ENCODE data around the gene NDUFA9. TPM values are rescaled to one million over a fixed set of nuclear protein-coding genes. Genes with fewer than 3 reads are reported as not detected.

NDUFA9 gene
- total RNA-seq (10 to 100 TPM; 47.9 to 56.3 TPM), polyA plus RNA-seq (10 to 100 TPM; 18.0 to 43.0 TPM)
- long read RNA-seq, donor 1, full-length matches to known transcripts: 124 of 127 reads
- long read RNA-seq, donor 1, partial matches to known transcripts: 2 of 127 reads
- long read RNA-seq, donor 1, other reads (novel, unspliced or antisense): 1 of 127 reads
- long read RNA-seq, donor 2, full-length matches to known transcripts: 11 of 11 reads
- long read RNA-seq, donor 2, partial matches to known transcripts: 0 of 11 reads
- long read RNA-seq, donor 2, other reads (novel, unspliced or antisense): 0 of 11 reads

GRCh38 chr12:4648501-4649357, at the start of gene NDUFA9, which contains the start of gene AKAP3:
NDUFA9 (plus strand) TSS chr12:4649114; CDS start chr12:4649127, 13 bp downstream.
AKAP3 (minus strand) TSS chr12:4649051; CDS start chr12:4638196, 10,855 bp downstream.
- Histone ChIP-seq H3K4me3 (ENCODE audit: low read length in 2 of 2) (peak within 1 kb of the TSS; percentile 83 to 98), H3K27me3 (ENCODE audit: control insufficient read depth in 1 of 2, insufficient read depth in 2 of 2, low read length in 1 of 2) (no peaks in the 10 kb centered on the region), H3K9me3 (ENCODE audit: control insufficient read depth, low read length) (no peaks in the 10 kb centered on the region), H3K36me3 (ENCODE audit: control insufficient read depth in 1 of 2, insufficient read depth in 2 of 2, low read length in 1 of 2) (no peaks in the 10 kb centered on the region), H3K4me1 (ENCODE audit: control insufficient read depth in 1 of 2, insufficient read depth in 2 of 2, low read length in 2 of 2) (peaks cover 0 to 8% of the 10 kb centered on the region in 2 donors), H3K27ac (ENCODE audit: low read depth in 1 of 2, low read length in 2 of 2) (peak within 1 kb of the TSS; percentile 6 to 67)
- ATAC-seq (ENCODE audit: low FRiP score): peak; percentile 95
- peak; percentile 82 to 90 for DNase-seq
- intact Hi-C loops (cut with DNase I): no loop called here
- 0% methylated on average over 39 of the region's 39 CpGs for WGBS, 2 donors

- no peaks in the 10 kb centered on the region for H3K9me3 ChIP-seq (ENCODE audit: control insufficient read depth, low read length)
- ATAC-seq (ENCODE audit: low FRiP score) (no peak), DNase-seq (no peak)
- H3K27ac ChIP-seq (ENCODE audit: low read depth in 1 of 2, low read length in 2 of 2): no peak overlapping the region
- H3K4me1 ChIP-seq (ENCODE audit: control insufficient read depth in 1 of 2, insufficient read depth in 2 of 2, low read length in 2 of 2): no peaks in the 10 kb centered on the region
- no peak overlapping the region for H3K4me3 ChIP-seq (ENCODE audit: low read length in 2 of 2)
- 60 to 65% methylated on average over 7 of the region's 7 CpGs for WGBS, 2 donors
- intact Hi-C loops (cut with DNase I): loop anchor here (10.0 kb wide), 1 partner anchor 151 kb away; no protein-coding TSS in a partner anchor
- no peaks in the 10 kb centered on the region for H3K27me3 ChIP-seq (ENCODE audit: control insufficient read depth in 1 of 2, insufficient read depth in 2 of 2, low read length in 1 of 2)
- no peaks in the 10 kb centered on the region for H3K36me3 ChIP-seq (ENCODE audit: control insufficient read depth in 1 of 2, insufficient read depth in 2 of 2, low read length in 1 of 2)
Observed at GRCh38 chr12:4603421-4603820, 45.5 kb upstream of the NDUFA9 start.

GRCh38 chr12:4603946-4604345, 45.0 kb upstream of the NDUFA9 start:
- H3K36me3 ChIP-seq (ENCODE audit: control insufficient read depth in 1 of 2, insufficient read depth in 2 of 2, low read length in 1 of 2): no peaks in the 10 kb centered on the region
- 9 to 11% methylated on average over 1 of the region's 1 CpG for WGBS, 2 donors
- intact Hi-C loops (cut with DNase I): loop anchor here (10.0 kb wide), 1 partner anchor 151 kb away; no protein-coding TSS in a partner anchor
- no peak overlapping the region for H3K27ac ChIP-seq (ENCODE audit: low read depth in 1 of 2, low read length in 2 of 2)
- no peaks in the 10 kb centered on the region for H3K4me1 ChIP-seq (ENCODE audit: control insufficient read depth in 1 of 2, insufficient read depth in 2 of 2, low read length in 2 of 2)
- H3K4me3 ChIP-seq (ENCODE audit: low read length in 2 of 2): no peak overlapping the region
- no peaks in the 10 kb centered on the region for H3K27me3 ChIP-seq (ENCODE audit: control insufficient read depth in 1 of 2, insufficient read depth in 2 of 2, low read length in 1 of 2)
- no peaks in the 10 kb centered on the region for H3K9me3 ChIP-seq (ENCODE audit: control insufficient read depth, low read length)
- DNase-seq (no peak), ATAC-seq (ENCODE audit: low FRiP score) (no peak)

- no peaks in the 10 kb centered on the region for H3K4me1 ChIP-seq (ENCODE audit: control insufficient read depth in 1 of 2, insufficient read depth in 2 of 2, low read length in 2 of 2)
- DNase-seq (peak; percentile 84 to 89), ATAC-seq (ENCODE audit: low FRiP score) (peak; percentile 95)
- 0 to 1% methylated on average over 25 of the region's 25 CpGs for WGBS, 2 donors
- no peaks in the 10 kb centered on the region for H3K9me3 ChIP-seq (ENCODE audit: control insufficient read depth, low read length)
- peak overlapping the region in 1 of 2 donors; percentile 26 for H3K27ac ChIP-seq (ENCODE audit: low read depth in 1 of 2, low read length in 2 of 2)
- no peaks in the 10 kb centered on the region for H3K27me3 ChIP-seq (ENCODE audit: control insufficient read depth in 1 of 2, insufficient read depth in 2 of 2, low read length in 1 of 2)
- H3K36me3 ChIP-seq (ENCODE audit: control insufficient read depth in 1 of 2, insufficient read depth in 2 of 2, low read length in 1 of 2): no peaks in the 10 kb centered on the region
- H3K4me3 ChIP-seq (ENCODE audit: low read length in 2 of 2): peak overlapping the region; percentile 71 to 82
- intact Hi-C loops (cut with DNase I): loop anchor here (10.0 kb wide), 1 partner anchor 150 kb away; no protein-coding TSS in a partner anchor
Observed at GRCh38 chr12:4604684-4605193, 44.2 kb upstream of the NDUFA9 start.

GRCh38 chr12:4607056-4607455, 41.9 kb upstream of the NDUFA9 start:
- ATAC-seq (ENCODE audit: low FRiP score) (no peak), DNase-seq (no peak)
- intact Hi-C loops (cut with DNase I): loop anchor here (10.0 kb wide), 1 partner anchor 148 kb away; no protein-coding TSS in a partner anchor
- no peaks in the 10 kb centered on the region for H3K9me3 ChIP-seq (ENCODE audit: control insufficient read depth, low read length)
- H3K36me3 ChIP-seq (ENCODE audit: control insufficient read depth in 1 of 2, insufficient read depth in 2 of 2, low read length in 1 of 2): peaks cover 0 to 2% of the 10 kb centered on the region in 2 donors
- H3K27ac ChIP-seq (ENCODE audit: low read depth in 1 of 2, low read length in 2 of 2): no peak overlapping the region
- H3K4me3 ChIP-seq (ENCODE audit: low read length in 2 of 2): no peak overlapping the region
- no peaks in the 10 kb centered on the region for H3K27me3 ChIP-seq (ENCODE audit: control insufficient read depth in 1 of 2, insufficient read depth in 2 of 2, low read length in 1 of 2)
- H3K4me1 ChIP-seq (ENCODE audit: control insufficient read depth in 1 of 2, insufficient read depth in 2 of 2, low read length in 2 of 2): no peaks in the 10 kb centered on the region
- 77 to 92% methylated on average over 3 of the region's 3 CpGs for WGBS, 2 donors

GRCh38 chr12:4609071-4609470, 39.8 kb upstream of the NDUFA9 start:
- no peak overlapping the region for H3K27ac ChIP-seq (ENCODE audit: low read depth in 1 of 2, low read length in 2 of 2)
- H3K9me3 ChIP-seq (ENCODE audit: control insufficient read depth, low read length): no peaks in the 10 kb centered on the region
- DNase-seq (no peak), ATAC-seq (ENCODE audit: low FRiP score) (no peak)
- WGBS, 2 donors: 87 to 89% methylated on average over 9 of the region's 9 CpGs
- H3K4me3 ChIP-seq (ENCODE audit: low read length in 2 of 2): no peak overlapping the region
- H3K4me1 ChIP-seq (ENCODE audit: control insufficient read depth in 1 of 2, insufficient read depth in 2 of 2, low read length in 2 of 2): no peaks in the 10 kb centered on the region
- peaks cover 4 to 8% of the 10 kb centered on the region in 2 donors for H3K36me3 ChIP-seq (ENCODE audit: control insufficient read depth in 1 of 2, insufficient read depth in 2 of 2, low read length in 1 of 2)
- no peaks in the 10 kb centered on the region for H3K27me3 ChIP-seq (ENCODE audit: control insufficient read depth in 1 of 2, insufficient read depth in 2 of 2, low read length in 1 of 2)
- intact Hi-C loops (cut with DNase I): loop anchor here (10.0 kb wide), 1 partner anchor 146 kb away; no protein-coding TSS in a partner anchor

GRCh38 chr12:4610481-4610880, 38.4 kb upstream of the NDUFA9 start:
- intact Hi-C loops (cut with DNase I): no loop called here
- ATAC-seq (ENCODE audit: low FRiP score) (no peak), DNase-seq (no peak)
- peaks cover 6 to 9% of the 10 kb centered on the region in 2 donors for H3K36me3 ChIP-seq (ENCODE audit: control insufficient read depth in 1 of 2, insufficient read depth in 2 of 2, low read length in 1 of 2)
- no peak overlapping the region for H3K27ac ChIP-seq (ENCODE audit: low read depth in 1 of 2, low read length in 2 of 2)
- WGBS, 2 donors: 56 to 66% methylated on average over 4 of the region's 4 CpGs
- no peaks in the 10 kb centered on the region for H3K27me3 ChIP-seq (ENCODE audit: control insufficient read depth in 1 of 2, insufficient read depth in 2 of 2, low read length in 1 of 2)
- H3K4me1 ChIP-seq (ENCODE audit: control insufficient read depth in 1 of 2, insufficient read depth in 2 of 2, low read length in 2 of 2): no peaks in the 10 kb centered on the region
- H3K9me3 ChIP-seq (ENCODE audit: control insufficient read depth, low read length): no peaks in the 10 kb centered on the region
- H3K4me3 ChIP-seq (ENCODE audit: low read length in 2 of 2): no peak overlapping the region

GRCh38 chr12:4615667-4616066, 33.2 kb upstream of the NDUFA9 start:
- Histone ChIP-seq H3K36me3 (ENCODE audit: control insufficient read depth in 1 of 2, insufficient read depth in 2 of 2, low read length in 1 of 2) (peaks cover 4 to 9% of the 10 kb centered on the region in 2 donors), H3K4me1 (ENCODE audit: control insufficient read depth in 1 of 2, insufficient read depth in 2 of 2, low read length in 2 of 2) (no peaks in the 10 kb centered on the region), H3K4me3 (ENCODE audit: low read length in 2 of 2) (no peak overlapping the region), H3K9me3 (ENCODE audit: control insufficient read depth, low read length) (no peaks in the 10 kb centered on the region), H3K27ac (ENCODE audit: low read depth in 1 of 2, low read length in 2 of 2) (no peak overlapping the region), H3K27me3 (ENCODE audit: control insufficient read depth in 1 of 2, insufficient read depth in 2 of 2, low read length in 1 of 2) (no peaks in the 10 kb centered on the region)
- no peak for DNase-seq
- no peak for ATAC-seq (ENCODE audit: low FRiP score)
- WGBS, 2 donors: 77 to 84% methylated on average over 9 of the region's 9 CpGs
- intact Hi-C loops (cut with DNase I): no loop called here

Measured in aorta (tissue), 5 donors.